DMS114 treated with DMSO at 0.1 percent for 48 hours (cell line): ENCODE measurements around the gene TSGA10IP.

Experiments used
- DNase-seq: peaks from one replicate; lab custom pipeline; 2025; ENCODE audit not compliant: unreplicated experiment; lab: John Stamatoyannopoulos, UW

Gene TSGA10IP

DNA sequence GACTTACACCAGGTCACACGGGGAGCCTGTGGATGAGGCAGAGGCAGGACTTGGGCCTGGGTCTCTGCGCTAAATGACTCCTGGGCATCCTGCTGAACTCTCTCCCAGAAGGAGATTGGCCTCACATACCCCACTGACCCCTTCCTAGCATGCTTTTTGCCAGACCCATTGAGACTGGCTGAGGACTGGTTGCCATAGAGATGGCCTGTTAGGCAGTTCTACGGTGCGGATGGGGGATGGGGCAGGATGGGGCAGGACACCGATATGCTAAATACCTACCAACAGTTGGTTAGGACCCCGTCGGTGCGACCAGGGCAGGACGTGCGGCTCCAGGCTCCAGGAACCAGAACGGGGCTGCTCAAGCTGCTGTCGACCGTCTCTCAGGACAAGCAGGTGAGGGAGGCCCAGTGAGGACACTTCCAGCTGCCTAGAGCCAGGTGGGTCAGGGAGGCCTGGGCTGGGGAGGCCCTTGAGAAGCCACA is at the start of gene TSGA10IP:
Gene TSGA10IP (plus strand): TSS at position 51 of the 482 bp plus-strand sequence. CDS start 196 bp downstream, at position 247.
- DNase-seq: no peak

DNA sequence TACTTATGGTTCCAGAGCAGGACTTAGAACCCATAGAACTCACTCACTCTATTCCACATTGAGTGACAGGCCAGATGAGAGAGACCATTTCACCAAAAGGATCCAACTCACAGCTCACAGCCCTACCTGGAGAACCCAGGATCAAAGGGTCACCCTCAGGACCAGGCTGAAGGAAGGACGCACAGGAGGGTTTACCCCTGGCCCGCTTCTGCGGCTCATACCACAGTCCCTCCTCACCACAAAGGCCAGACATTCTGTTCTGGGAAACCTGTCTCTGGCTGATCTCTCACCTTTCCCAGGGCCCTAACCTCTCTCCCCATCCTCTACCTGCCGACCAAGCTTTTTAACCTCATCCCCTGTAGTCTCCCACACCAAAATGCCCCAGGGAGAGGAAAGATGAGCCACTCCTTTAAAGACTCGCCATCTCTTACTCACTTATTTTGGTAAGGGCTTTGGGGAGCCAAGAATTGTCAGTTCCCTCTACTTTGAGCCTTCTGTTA is 49.7 kb upstream of the TSGA10IP start:
- no peak for DNase-seq

DNA sequence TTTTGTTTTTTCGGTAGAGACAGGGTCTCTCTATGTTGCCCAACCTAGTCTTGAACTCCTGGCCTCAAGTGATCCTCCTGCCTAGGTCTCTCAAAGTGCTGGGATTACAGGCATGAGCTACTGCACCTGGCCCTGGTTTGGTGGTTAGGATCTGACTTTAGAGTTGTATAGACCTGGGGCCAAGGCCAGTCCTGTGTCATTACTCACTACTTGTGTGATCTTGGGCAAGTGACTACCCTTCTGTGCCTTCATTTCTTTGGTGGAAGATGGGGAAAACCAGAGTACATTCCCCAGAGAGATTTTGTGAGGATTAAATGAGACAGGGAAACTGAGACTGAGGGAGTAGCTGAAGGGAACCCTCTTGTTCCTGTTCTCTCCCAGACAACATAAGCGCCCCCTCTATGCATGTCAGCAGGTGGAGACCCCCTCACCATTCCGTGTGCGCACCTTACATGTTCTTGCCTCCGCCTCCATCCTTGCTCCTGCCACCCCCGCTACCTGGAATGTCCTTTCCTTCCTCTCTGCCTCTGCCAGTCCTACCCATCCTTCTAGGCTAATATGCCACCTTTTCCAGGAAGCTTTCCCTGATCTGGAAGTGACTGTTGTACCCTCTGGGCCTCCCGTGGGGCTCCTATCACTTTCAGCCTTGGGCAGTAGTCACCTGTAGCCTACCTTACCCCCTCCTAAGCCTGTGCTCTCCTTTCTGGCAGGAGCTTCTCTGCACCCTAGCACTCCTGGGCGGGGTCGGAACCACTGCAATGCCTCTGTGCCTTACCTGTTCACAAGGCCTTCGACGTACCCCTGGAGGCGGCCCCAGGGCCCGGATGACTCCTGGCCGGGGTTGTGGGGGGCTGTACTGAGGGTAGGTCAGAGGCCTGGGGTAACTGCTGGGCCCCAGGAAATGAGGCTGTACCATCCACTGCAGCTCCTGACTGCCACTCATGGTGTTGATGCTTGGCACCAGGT is 49.0 kb upstream of the TSGA10IP start:
- DNase-seq: no peak

DNA sequence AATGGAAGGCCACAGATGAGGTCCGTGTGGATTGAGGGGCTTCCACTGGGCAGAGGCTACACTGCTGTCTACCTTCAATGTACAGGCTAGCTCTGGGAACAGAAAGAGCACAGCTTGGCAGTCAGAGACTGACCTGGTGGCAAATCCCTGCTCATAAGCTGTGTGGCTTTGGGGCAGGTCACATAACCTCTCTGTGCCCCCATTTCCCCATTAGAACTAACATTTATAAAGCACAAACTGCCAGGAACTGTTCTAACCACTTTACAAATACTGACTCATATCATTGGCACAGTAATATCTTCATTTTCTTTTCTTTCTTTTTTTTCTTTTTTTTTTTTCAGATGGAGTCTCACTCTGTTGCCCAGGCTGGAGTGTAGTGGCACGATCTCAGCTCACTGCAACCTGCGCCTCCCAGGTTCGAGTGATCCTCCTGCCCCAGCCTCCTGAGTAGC is 48.2 kb upstream of the TSGA10IP start:
- DNase-seq: no peak

DNA sequence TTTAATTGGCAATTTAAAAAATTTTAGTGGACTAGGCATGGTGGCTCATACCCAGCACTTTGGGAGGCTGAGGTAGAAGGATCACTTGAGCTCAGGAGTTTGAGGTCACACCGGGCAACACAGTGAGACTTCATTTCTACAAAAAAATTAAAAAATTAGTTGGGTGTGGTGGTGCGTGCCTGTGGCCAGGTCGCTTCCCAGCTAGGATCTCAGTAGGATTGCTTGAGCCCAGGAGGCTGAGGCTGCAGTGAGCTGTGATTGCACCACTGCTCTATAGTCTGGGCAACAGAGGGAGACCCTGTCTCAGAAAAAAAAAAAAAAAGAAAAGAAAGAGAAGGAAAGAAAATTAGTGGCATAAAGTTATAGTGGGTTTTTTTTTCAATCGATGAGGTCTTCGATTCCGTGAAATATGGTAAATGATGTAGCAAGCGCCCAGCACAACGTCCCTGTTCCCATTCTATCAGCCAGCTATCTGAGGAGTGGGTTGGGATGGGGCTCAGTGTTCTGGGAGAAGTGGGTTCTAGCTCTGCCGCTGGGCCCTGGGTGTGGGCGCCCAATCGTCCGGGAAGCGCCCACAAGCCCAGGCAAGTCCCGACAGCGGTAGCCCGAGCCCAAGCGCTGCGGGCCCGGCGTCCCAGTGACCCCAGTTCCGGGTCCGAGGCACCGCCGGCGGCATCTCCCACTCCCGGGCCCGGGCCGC is 46.5 kb upstream of the TSGA10IP start:
- DNase-seq: no peak

DNA sequence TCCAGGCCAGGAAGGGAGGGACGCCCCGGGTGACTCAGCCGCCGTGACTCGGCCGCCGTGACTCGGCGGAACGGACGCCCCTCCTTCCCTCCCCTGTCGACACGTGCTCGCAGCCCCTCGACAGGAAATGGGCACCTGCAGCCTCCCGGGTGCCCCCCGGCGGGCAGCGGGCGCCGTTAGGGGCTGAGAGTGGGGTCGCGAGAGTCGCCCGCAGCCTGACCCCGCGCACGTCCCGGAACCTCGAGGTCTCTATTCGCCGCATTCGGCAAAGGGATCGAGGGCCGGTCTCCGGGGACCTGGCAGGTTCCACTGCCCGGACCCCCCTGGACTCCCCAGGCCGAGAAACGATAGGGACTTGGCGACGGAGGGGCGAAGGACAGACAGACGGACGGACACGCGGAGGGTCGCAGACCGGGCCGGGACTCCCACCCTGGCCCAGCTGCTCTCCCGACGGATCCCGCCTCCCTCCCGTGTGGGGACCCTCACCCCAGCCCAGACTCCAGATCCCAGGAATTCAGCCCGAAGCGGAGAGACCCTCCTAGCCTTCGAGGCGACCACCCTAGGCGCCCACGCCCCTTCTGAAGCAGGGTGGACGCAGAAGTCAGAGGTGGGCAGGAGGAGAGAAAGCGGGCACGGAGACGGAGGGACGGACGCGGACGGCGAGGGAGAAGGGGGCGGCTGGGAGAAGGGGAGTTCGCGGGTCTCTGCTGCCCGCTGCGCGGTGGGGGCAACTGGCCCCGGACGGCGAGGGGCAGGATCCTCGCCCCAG is 45.7 kb upstream of the TSGA10IP start:
- no peak for DNase-seq

DNA sequence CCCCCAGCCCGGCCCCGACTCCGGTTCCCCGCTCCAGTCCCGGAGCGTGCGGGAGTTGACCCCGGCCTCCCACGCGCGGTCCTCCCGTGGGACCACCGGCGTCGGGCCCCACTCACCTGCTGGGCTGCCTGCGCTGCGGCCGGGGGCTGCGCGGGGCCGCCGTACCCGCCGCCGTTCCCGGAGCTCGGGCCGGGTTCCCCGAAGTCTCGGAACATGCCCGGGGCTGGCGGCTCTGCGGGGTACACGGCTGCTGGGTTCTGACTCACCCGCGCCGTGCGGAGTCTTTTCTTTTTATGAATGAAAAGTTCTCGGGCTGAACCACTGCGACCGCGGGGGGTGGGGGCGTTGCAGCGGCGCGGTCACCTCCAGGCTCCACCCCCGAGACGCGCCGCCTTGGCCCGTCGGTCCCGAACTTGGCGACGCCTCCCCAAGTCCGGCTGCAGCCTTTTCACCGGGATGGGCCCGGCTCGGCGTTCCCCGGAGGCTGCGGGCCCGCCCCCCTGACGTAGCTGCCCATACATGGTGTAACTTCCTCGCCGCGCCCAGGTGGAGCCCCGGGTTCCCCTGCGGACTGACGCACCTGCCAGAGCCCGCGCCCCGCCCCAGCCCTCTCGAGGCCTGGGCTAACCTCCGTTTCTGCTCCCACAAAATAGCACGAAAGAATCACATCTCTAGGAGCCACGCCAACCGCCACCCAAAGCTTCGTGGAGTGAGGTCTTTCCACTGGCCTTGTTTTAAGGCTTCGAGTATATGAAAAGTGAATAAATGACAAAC is 45.0 kb upstream of the TSGA10IP start, which contains the start of gene FOSL1:
Gene FOSL1 (minus strand): TSS at position 264 of the 774 bp plus-strand sequence. CDS start 49 bp downstream, at position 215.
- peak; percentile 57 for DNase-seq

DNA sequence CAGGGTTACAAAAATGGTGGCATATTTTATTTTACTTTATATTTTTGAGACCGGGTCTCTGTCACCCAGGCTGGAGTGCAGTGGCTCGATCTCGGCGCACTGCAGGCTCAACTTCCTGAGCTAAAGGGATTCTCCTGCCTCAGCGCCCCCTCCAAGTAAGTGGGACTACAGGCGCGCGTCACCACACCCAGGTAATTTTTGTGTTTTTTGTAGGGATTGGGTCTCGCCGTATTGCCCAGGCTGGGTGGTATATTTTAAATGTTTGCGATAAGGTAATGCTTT is 44.4 kb upstream of the TSGA10IP start:
- DNase-seq: no peak

DNA sequence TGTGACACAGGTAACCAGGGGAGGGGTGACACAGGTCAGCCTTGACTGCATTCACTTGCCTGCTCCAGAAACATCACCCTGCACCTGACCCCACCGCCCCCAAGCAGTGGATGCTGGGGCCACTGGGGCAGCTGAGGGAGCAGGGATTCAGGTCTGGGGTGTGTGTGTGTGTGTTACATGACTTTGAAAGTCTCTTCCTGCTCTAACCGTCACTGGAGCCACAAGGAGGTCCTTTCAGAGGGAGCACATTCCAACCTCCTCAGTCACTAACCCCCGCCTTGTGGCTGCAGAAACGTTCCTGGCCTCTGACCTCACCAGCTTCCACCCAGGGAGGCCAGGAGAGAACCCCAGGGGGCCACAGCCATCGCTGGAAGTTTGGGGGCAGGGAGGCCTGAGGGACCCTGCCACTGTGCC is 42.2 kb upstream of the TSGA10IP start:
- DNase-seq: no peak

DNA sequence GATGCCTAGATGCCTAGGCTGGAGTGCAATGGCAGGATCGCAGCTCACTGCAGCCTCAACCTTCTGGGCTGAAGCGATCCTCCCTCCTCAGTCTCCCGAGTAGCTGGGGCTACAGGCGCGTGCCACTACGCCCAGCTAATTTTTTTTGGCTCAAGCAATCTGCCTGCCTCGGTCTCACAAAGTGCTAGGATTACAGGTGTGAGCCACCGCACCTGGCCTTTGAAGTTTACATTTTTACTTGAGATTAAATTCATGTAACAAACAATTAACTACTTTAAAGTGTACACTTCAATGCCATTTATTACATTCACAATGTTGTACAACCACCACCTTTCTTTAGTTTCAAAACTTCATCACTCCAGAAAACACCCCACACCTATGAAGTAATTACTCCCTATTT is 41.6 kb upstream of the TSGA10IP start:
- DNase-seq: no peak

DNA sequence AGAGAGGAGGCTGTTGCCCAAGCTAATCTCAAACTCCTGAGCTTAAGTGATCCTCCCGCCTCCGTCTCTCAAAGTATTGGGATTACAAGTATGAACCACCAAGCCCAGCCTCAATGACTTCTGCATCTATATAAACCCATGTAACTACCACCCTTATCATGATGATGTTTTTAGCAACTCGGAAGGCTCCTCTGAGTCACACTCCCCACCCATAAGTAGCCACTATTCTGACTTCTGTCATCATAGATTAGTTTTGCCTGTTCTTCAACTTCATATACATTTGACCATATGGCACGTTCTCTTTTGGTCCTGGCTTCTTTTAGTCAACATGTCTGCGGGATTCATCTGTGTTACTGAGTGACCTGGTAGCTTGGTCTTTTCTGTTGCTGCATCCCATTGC is 38.7 kb upstream of the TSGA10IP start:
- DNase-seq: no peak

DNA sequence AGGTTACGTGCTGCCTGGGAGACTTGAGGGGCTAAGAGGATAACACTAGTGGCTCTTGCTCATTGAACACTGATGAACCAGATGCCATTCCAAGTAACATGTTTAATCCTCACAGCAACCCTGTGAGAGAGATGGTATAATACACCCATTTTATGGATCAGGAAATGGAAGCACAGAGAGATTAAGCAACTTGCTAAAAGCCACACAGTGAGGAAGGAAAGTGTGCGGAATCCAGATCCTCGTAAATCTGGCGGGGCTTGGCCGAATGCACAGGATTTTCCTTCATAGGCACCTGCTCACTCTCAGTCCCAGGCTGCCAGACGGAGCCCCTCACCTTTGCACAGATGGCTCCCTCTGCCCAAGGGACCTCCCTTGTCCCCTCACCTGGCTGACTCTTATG is 37.4 kb upstream of the TSGA10IP start:
- no peak for DNase-seq

DNA sequence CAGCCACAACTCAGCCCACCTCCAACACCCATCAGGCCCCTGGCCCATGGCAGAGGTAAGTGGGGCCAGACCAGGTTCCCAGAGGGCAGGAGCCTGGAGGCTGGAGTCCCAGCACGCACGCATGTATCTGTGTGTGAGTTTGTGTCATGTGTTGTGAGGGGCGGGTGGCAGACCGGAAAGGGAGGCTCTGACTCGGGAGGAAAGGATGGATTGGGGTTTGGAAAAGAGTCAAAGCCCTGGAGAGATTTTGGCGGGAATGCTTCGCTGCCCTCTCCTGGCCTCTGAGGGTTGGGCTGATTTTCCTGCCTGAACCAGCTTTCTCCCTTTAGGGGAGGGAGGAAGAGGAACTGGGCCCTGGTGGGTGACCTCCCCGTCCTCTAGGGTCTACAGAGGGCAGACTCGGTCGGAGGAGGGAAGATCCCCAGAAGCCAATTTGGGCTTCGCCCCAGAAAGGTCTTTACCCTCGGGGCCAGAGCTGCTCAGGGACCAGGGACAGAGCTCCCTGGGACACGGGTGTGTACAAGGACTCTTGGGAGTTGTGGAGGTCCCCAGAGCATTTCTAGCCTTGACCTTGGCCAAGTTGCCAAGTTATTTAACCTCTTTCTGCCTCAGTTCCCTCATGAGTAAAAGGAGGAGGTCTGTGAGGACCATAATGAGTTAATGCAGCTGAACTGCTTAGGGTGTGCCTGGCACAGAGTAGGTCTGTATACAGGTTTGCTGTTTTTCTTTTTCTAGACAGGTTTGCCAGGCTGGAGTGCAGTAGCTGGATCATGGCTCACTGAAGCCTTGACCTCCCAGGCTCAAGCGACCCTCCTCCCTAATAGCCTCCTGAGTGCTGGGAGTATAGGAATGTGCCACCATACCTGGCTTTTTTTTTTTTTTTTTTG is 33.4 kb upstream of the TSGA10IP start:
- peak; percentile 24 for DNase-seq

DNA sequence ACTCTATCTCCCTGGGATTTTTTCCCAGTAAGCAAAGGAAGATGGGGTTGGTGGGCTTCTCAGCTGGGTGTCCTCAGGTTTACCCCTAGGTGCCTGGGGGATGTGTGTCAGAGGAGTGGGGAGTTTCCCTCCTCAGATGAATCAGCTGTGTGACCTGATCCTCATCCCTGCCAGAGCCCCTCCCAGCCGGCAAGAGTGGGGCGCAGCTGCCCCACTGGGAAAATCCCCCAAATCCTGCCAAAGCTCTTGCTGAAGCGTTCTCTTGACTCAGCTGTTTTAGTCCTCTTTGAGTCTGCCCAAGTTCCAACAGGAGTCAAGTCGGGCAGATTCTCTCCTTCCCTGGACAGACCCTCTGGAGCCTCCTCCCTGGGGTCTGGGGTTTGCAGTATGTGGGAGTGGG is 32.4 kb upstream of the TSGA10IP start:
- DNase-seq: no peak

DNA sequence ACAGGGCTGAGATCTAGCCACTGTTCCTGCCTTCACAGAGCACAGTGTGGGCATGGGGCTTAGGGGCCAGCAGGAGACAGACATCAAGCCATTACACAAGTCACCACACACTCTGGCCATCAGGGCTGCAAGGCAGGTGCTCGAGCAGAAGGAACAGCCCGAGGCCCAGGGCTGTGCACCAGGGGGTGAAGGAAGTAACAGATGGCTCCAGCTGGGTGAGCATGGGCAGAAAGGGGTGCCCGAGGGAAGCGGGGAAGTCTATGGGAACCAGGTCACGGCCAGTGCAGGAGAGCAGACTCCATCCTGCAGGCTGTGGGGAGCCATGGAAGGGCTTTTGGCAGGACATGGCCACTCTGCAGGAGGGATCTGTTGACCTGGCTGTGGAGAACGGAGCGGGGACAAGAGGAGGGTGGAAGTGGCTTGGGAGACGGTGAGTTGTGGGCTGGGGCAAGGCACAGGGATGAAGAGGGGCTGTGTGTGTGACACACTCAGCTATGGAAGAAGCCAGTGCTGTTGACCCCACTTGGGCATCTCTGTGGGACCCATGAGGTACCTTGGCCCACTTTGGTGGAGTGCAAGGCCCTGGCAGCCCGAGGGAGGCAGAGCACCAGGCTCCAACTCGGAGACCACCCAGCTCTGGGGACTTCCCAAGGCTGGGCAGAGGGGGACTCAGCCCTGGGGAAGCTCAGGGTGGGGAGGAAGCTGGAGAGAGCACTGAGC is 30.0 kb upstream of the TSGA10IP start:
- no peak for DNase-seq

DNA sequence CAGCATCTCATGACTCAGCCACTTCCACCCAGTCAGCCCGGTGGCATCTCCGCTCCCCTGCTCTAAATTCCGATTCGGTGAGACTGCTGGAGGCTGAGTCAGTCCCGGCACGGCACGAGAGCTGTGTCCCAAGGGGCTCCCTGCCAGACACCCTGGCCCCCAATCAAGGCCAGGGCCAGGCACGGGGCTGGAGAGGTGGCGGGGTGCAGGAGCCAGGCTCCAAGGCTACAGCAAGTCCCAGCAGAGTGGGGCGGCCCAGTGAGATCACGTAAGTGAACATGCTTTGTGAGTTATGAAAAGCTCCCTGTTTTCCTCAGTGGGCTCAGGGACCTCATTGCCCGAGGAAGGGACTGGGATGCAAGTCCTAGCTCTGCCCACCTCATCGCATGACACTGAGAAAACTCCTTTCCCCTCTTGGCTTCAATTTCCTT is 29.4 kb upstream of the TSGA10IP start:
- DNase-seq: no peak

DNA sequence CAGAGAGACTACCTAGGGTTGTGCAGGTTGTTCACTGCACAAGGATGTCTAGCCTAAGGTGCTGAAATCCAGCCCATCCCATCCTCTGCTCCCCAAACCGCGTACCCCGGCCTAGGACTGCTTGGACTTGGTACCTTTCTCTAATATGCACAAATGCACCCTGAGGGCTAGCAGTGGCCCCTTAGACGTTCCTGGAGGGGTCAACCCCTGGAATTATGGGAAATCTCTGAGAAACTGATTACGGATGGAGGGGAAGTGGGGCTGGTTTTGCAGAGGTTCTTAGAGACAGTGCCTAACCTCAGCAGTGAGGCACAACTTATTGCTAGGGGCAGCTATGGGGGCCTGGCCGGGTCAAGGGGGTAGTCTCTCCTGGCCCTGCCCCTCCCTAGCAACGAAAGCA is 28.9 kb upstream of the TSGA10IP start:
- DNase-seq: no peak

DNA sequence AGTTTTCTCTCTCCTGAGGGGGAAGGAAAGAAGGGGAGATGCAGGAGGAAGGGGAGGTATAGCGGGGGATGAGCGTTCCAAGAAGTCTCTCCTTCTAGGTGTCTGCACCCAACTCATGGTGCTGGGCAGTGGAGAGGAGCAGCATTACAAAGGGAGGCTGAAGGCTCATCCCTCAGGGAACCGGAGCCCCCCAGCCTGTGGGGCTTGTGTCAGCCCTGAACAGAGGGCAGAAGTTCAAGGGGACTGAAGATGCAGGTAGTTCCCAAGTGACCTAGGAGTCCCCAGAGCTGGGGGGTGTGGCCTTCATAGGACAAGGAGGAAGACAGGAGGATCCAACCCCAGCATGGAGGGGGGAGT is 28.2 kb upstream of the TSGA10IP start:
- DNase-seq: no peak
